NCI-H146 (cell line): ENCODE measurements around the gene CORO1C.
"Not testable (repeated sequence)": the region's sequence is repeated elsewhere in the genome, so short reads cannot be mapped to it uniquely, and the experiment has no call there.

Source experiments
- DNase-seq: peaks from one replicate; lab custom pipeline; 2025; lab: John Stamatoyannopoulos, UW

The CORO1C gene

DNA sequence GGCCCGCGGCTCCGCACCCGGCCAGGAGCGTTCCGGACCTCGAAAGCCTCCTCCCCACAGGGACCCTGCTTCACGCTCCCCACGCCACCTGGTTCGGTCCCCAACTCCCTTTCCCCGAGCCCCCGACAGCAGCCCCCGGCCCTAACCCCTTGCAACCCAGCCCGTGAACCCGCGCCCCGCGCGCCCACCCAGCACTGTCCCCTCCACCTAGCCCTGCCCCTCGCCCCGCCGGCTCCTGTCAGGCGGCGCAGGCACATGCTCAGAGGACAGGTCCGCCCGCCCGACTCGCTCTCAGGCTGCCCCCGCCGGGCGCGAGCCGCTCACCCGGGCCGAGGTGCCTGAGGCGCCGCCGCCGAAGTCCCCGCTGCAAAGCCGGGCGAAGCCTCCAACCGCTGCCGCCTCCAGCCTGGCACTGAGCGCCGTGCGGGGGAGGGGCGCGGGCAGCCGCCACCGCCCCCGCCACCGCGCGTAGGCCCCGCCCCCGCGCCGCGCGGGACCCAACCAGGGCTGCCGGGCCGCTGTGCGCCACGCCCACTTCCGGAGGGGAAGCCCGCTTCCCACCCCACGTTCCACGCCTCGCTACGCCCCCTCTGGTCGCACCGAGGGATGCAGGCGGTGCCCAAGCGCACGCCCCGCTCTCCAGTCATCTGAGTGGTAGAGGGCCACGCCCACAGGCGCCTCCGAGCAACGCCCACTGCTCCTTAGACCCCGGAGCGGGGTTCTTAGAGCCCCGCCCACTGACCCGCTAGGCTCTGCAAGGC is at the start of gene CORO1C:
Gene CORO1C (minus strand): TSS at position 414 of the 761 bp plus-strand sequence. CDS start 30,200 bp downstream, outside the sequence.
- DNase-seq: peak; percentile 95

DNA sequence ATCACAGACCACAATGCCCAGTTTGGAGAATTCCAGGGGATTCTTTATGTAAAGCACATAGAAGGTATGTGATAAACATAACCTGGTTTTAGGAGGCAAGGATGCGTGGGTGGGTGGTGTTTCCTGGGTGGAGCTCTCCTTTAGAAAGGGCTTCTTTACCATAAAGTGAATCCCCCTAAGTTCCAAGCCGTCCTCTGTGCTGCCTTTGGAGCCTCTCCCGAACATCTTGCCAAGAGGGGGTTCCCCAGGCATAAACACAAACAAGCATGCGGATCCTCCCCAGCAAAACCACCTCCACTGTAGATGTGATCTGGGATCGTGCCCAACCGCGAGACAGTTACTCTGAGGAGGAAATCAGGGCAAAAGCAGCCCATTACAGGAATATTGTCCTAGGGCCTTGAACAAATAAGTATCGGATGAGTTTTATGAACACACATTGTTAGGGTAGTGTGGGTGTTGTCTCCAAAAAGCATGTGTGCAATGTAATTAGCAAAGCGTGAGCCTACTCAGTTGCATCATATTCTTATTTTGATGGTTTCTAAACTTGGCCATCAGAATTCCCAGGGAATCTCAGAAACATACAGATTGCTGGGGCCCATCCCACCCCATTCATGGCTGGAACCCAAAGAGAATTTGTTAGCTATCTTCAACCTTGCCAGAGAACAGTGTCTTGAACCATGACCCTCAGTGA is 48.8 kb upstream of the CORO1C start:
- no peak for DNase-seq

DNA sequence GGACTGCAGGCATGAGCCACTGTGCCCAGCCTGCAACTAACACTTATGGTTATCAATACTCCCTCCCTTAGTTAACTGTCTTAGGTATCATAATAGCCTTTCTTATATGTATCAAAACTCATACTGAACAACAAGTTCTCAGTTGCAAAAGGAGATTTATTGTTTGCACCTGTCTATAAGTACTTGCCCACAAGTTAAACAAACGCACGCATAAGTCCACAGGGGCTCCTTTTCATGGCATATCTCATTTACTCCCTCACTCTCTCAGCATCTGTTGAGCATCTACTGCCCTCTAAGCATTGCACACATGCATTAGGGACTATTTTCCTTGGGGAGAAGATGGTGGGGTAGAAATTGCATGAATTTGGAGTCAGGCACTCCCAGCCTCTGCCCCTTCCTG is 46.7 kb upstream of the CORO1C start:
- DNase-seq: no peak

DNA sequence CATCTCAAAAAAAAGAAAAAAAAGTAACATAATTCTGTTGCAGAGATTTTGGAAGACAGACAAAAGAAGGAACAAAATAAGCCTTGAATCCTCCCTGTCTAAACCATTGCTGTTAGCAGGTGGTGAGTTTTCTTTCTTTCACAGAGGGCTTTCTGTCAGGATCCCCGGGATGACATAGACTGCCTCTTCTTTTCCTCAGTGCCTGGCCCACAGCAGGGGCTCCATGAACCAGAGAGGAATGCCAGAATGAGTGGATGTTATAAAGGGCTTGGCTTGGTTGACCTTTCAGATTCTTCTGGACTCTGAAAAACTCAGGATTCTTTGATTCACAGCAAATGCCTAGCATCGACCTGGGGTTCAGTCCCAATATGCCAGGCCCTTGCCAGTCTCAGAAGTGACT is 45.8 kb upstream of the CORO1C start:
- DNase-seq: no peak

DNA sequence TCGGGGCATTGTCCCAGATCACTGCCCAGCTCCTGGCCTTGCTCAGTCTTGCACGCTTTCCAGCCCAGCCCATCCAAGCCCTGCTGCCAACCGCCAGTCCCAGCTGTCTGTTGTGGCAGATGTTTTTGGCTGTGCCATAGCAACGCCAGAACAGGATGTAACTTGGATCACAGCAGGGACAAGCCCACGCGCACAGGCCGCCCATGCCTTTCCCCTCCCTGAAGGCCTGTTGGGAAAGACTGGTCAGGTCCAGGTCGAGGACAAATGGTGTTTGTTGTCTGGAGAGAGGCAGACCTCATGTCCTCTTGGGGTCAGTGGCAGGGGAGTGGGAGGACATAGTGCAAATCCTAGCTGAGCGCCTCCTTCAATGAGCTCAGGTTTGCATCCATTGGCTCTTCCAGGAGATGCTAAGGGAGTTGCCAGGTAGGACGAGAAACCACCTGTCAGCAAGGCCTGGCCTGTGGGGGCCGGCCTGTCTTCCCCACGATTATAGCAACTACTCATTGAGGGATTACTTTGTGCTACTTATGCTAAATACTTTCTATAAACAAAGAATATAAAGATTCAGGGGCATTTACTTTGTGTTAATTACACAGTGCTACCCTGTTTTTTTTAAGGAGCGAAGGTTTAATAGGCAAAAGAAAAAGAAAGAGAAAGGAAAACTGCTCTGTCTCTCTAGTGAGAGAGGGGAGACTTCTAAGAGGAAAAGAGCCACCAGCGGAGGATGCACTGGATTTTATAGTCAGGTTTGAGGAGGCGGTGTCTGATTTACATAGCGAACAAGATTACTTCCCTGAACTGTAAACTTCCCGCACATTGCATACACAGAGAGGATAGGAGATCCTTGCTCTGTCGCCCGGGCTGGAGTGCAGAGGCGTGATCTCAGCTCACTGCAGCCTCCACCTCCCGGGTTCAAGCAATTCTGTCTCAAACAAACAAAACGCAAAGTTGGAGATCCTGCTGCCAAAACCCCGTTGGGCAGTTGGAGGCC is 42.8 kb upstream of the CORO1C start:
- DNase-seq: peak; percentile 81

DNA sequence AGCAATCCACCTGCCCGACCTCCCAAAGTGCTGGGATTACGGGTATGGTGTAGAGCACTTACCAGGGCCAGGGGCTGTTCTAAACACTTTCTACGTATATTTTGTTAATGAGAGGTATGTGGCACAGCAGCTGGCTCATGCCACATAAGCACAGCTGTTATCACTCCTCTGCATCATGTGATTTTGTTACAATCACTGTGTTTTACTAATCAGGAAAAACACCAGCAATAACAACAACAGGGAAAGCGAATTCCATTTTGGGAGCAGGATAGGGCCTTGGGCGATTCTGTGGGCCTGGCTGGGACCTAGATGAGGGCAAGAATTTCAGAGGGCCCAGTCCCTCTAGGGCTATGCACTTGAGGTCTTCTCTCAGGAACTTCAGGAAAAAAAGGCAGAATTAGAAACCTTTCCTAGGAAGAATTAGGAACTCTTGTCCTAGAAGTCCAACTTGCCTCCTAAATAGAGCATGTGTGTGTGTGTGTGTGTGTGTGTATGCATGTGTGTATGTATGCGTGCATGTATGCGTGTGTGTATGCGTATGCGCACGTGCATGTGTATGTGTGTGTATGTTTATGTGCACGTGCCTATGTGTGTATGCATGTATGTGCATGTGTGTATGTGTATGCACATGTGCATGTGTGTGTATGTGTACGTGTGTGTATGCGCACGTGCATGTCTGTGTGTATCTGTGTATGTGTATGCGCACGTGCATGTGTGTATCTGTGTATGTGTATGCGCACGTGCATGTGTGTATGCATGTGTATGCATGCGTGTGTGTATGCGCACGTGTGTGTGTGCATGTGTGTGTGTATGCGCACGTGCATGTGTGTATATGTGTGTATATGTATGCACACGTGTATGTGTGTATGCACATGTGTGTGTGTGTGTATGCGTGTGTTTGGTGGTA is 41.8 kb upstream of the CORO1C start:
- no peak for DNase-seq

DNA sequence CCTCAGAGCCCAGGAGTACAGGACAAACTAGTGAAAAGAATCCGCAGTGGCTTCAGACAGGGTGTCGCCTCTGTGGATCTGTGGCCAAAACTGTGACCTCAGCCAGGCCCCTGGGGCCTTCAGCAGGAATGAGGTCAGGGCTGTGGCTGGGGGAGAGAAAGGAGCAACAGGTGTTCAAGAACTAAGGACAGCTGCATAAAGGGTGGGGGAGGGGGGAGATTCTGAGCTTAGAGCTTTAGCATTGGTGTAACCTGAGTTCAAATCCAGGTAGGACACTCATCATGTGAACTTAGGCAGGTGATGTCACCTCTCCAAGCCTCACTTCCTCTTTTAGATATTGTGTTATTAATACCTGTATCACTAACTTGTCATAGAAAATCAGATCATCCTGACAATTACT is 40.9 kb upstream of the CORO1C start:
- DNase-seq: peak; percentile 55

DNA sequence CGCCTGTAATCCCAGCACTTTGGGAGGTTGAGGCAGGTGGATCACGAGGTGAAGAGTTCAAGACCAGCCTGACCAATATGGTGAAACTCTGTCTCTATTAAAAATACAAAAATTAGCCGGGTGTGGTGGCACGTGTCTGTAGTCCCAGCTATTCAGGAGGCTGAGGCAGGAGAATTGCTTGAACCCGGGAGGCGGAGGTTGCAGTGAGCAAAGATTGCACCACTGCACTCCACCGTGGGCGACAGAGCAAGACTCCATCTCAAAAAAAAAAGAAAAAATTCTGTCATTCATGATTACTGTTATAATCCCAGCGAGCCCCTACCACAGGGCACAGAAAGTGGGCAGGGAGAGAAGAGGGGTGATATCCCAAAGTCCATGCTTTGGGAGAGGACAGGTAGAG is 40.5 kb upstream of the CORO1C start:
- not testable (repeated sequence) for DNase-seq

DNA sequence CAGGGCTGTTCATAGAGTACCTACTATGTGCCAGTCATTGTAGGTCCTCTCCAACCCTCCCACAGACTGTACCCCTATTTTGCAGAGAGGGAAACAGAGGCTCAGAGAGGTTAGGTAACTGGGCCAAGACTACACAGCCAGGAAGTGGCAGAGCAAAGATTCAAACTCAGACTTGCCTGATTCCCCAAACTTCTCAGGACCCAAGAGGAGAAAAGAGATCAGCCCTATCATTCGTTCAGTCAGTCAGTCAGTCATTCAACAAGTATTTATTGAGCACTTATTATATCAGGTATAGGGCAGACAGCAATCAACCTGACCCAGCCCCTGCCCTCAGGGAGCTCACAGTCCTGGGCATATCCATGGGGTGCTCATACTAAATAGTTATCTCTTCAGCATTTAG is 39.6 kb upstream of the CORO1C start:
- no peak for DNase-seq

DNA sequence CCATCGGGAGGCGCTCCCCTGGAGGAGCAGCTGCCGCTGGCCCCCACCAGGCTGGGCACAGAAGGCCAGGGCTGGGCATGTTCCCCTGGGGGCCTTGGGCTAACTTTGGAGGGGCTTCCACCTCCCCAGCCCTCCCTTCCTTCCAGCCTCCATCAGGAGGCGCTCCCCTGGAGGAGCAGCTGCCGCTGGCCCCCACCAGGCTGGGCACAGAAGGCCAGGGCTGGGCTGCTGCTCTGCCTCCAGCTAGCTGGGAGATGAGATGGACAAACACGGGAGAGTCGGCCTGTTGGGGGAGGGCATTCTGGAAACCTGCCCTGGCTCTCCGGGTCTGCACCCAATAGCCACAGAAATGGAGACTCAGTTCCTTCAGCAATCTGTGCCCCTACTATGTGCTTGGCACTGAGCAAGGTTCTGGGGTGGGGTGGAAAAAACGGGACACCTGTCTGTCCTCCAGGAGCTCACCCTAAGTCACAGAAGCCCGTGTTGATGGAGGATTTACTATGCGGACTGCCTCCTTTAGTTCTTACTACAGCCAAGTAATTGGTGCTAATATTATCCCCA is 39.0 kb upstream of the CORO1C start:
- DNase-seq: no peak

DNA sequence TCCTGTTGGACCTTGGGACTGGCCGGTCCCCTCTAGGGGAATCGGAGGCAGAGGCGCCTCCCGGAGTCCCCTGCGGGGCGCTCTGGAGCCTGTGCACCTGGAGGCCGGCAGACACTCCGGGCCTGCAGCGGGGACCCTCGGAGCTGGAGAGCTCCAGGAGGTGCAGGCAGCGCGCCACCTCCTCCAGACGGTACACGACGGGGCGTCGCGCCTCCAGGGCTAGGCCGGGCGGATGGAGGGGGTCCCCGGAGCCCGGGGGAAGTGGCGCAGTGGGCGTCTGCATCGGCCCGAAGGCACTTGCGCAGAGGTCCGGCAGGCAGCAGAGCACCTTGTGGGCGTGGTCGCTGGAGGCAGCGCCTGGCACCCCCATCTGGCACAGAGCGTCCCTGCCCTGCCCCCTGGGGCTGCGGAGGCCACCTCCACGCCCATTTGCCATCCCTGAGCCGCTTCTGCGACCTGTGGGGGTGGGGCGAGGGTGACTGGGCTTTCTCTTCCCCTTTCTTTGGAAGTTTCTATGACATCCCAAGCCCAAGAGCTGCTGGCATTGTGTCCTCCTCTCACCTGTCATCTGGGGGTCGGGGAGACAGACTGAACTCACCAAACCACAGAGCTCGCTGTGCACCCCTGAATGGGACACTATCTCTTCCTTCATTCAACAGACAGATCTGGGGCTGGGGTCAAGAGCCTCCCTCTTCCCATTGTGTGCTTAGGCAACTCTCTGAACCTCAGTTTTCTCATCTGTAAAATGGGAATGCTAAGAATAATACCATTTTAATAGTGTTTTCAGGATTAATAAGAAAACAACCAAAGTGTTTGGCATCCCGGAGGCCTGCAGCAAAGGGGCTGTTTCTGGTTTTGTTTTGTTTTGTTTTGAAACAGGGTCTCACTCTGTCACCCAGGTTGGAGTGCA is 37.5 kb upstream of the CORO1C start:
- DNase-seq: peak; percentile 81

DNA sequence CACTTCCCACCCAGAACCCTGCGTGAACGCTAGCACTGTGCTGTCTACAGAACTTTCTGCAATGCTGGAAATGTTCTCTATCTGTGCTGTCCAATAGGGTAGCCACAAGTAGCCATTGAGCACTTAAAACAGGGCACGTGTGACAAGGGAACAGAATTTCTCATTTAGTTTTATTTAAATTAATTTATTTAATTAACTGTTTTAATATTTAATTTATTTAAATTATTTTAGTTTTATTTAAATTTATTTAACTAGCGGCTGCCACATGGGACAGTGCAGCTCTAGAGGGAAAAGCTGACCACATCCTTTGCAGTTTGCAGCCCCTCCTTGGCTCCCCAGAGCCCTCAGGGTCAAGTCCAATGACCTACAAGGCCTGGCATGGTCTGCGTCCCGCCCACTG is 35.0 kb upstream of the CORO1C start:
- DNase-seq: no peak

DNA sequence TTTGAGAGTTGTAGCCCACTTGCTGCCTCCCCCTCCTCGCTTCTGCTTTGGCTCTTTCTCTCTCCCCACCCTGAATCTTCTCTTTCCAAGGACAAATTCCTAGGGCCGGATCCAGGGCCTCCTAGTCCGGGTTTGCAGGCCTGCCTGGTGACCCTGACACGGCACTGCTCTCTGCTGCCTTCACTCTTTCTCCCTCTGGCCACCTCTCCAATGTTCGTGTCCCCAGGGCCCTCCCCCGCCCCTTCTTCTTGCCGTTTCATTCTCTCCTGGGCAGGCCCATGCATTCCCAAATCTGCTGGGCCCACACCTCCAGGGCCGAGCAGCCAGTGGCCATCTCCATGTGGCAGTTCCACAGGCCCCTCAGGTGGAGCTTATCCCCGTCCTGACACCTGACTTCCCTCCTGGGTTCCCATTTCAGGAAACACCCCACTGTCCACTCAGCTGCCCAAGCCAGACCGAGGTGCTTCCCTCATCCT is 34.0 kb upstream of the CORO1C start:
- no peak for DNase-seq

DNA sequence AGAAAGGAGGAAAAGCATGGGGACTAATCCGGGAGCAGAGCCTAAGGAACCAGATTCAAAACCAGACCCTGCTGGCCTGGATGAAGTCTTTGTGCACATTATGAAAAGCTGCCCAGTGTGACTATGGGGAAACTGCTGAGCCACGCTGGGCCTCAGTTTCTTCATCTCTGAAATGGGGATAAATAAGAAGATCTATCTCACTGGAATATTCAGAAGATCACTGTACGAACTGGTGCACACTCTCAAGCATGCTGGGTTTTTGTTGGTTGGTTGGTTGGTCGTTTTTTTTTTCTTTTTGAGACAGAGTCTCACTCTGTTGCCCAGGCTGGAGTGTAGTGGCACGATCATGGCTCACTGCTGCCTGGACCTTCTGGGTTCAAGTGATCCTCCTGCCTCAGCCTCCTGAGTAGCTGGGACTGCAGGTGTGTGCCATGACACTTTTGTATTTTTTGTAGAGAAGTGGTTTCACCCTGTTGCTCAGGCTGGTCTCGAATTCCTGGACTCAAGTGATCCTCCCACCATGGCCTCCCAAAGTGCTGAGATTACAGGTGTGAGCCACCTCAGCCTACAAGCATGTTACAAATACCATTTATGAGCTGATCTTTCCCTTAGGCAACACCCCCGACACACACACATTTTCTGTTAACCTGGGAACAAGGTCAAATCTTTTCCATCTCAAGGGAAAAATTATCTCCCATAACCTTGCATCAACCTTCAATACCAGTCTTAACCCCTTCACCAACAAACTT is 33.4 kb upstream of the CORO1C start:
- DNase-seq: no peak

DNA sequence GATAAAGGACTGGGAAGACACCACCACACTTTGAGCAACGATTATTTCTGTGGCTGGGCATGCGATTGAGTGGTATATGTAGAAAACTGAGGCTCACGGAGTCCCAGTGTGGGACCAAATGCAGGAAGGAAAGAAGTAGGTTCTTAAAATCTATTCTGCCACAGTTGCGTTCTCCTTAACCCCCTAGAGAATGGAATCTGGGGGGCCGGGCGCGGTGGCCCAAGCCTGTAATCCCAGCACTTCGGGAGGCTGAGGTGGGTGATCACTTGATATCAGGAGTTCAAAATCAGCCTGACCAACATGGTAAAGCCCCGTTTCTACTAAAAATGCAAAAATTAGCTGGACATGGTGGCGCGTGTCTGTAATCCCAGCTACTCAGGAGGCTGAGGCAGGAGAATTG is 29.9 kb upstream of the CORO1C start:
- DNase-seq: no peak

DNA sequence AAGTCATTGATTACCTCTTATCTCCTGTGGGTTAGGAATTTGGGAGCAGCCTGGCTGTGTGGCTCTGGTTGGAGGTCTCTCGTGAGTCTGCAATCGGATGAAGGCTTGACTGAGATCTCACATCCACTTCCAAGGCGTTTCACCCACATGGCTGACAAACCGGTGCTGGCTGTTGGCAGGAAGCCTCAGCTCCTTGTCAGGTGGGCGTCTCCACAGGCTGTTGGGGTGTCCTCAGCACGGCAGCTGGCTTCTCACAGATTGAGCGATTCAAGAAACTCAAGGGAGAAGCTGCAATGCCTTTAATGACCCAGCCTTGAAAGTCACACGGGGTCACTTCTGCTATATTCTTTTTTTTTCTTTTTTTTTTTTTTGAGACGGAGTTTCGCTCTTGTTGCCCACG is 28.6 kb upstream of the CORO1C start:
- DNase-seq: no peak

DNA sequence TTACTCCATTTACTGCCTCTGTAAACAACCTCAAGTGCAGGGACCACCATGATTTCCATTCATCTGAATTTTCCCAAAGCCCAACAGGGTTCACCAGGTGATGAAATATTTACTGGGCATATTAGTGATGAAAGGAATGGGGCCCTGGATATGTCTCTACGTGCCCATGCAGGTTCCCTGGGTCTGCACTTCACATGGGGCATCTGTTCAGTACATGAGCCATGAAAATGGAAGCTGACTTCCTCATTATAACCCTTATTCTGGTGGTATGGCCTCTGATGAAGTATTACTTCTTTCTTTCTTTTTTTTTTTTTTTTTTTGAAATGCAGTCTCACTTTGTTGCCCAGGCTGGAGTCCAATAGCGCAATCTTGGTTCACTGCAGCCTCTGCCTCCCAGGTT is 26.5 kb upstream of the CORO1C start:
- peak; percentile 29 for DNase-seq

DNA sequence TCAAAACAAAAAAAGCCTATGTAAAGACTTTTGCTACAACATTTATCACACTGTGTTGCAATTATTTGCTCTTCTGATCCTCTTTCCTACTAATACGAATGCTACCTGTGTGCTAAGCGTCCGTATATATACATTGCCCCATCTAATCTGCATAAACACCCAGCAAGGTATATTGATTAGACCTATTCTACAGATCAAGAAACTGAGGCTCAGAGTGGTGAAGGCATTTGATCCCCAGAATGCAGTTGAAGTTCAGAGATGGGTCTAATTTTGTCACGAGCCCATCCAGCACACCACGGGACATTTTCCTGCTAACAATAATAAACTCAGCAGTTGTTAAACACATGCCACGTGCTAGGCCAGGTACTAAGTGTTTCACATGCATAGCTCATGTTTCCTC is 25.1 kb upstream of the CORO1C start:
- DNase-seq: no peak

DNA sequence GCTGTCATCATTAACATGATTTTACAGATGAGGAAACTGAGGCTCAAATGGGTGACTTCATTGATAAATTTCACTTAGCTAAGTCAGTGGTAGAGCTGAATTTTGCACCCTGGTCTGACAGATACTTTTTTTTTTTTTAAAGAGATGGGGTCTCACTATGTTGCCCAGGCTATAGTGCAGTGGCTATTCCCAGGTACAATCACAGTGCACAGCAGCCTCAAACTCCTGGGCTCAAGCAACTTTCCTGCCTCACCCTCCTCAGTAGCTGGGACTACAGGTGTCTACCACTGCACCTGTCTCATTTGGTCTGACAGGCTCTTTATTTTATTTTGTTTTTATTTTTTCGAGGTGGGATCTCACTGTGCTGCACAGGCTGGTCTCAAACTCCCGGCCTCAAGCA is 24.2 kb upstream of the CORO1C start:
- DNase-seq: no peak
